ENCODE measurements around the gene NR4A1. TPM values are rescaled to one million over a fixed set of nuclear protein-coding genes. Genes with fewer than 3 reads are reported as not detected.

NR4A1 gene
- total and polyA plus RNA-seq, 4 donors, result 21.2 to 96.6 (median 40.0) TPM

- H3K36me3 ChIP-seq (ENCODE audit: control insufficient read depth, insufficient read depth, low read length), result peaks cover 9% of the 10 kb centered on the region
- H3K27me3 ChIP-seq (ENCODE audit: control insufficient read depth, insufficient read depth, low read length), result no peaks in the 10 kb centered on the region
- 59% methylated on average over 18 of the region's 20 CpGs for WGBS (ENCODE audit: insufficient coverage)
- H3K27ac ChIP-seq (ENCODE audit: low read depth, low read length), result peak overlapping the region; percentile 93
- peaks cover 67% of the 10 kb centered on the region for H3K4me1 ChIP-seq (ENCODE audit: control insufficient read depth, insufficient read depth, low read length)
- DNase-seq (ENCODE audit: low read depth in 4 of 6, low spot score in 6 of 6), result peak in 1 of 6 donors; percentile 71
- H3K4me3 ChIP-seq (ENCODE audit: low read depth, low read length), result no peak overlapping the region
- no peaks in the 10 kb centered on the region for H3K9me3 ChIP-seq (ENCODE audit: control insufficient read depth, insufficient read depth, low read length)
These were observed 12.1 kb downstream of the NR4A1 start for GRCh38 chr12:52063082-52063924.

GRCh38 chr12:52063981-52064649 is 12.9 kb downstream of the NR4A1 start:
- peaks cover 60% of the 10 kb centered on the region for H3K4me1 ChIP-seq (ENCODE audit: control insufficient read depth, insufficient read depth, low read length)
- no peak for DNase-seq (ENCODE audit: low read depth in 4 of 6, low spot score in 6 of 6)
- H3K27me3 ChIP-seq (ENCODE audit: control insufficient read depth, insufficient read depth, low read length), result no peaks in the 10 kb centered on the region
- peaks cover 1% of the 10 kb centered on the region for H3K36me3 ChIP-seq (ENCODE audit: control insufficient read depth, insufficient read depth, low read length)
- no peaks in the 10 kb centered on the region for H3K9me3 ChIP-seq (ENCODE audit: control insufficient read depth, insufficient read depth, low read length)
- H3K27ac ChIP-seq (ENCODE audit: low read depth, low read length), result peak overlapping the region; percentile 93
- no peak overlapping the region for H3K4me3 ChIP-seq (ENCODE audit: low read depth, low read length)
- 65% methylated on average over 8 of the region's 12 CpGs for WGBS (ENCODE audit: insufficient coverage)

- DNase-seq (ENCODE audit: low read depth in 4 of 6, low spot score in 6 of 6), result no peak
- Histone ChIP-seq H3K27ac (ENCODE audit: low read depth, low read length) (no peak overlapping the region), H3K27me3 (ENCODE audit: control insufficient read depth, insufficient read depth, low read length) (no peaks in the 10 kb centered on the region), H3K4me3 (ENCODE audit: low read depth, low read length) (no peak overlapping the region), H3K4me1 (ENCODE audit: control insufficient read depth, insufficient read depth, low read length) (peaks cover 54% of the 10 kb centered on the region), H3K36me3 (ENCODE audit: control insufficient read depth, insufficient read depth, low read length) (no peaks in the 10 kb centered on the region), H3K9me3 (ENCODE audit: control insufficient read depth, insufficient read depth, low read length) (no peaks in the 10 kb centered on the region)
- 58% methylated on average over 2 of the region's 8 CpGs for WGBS (ENCODE audit: insufficient coverage)
These were observed 15.3 kb downstream of the NR4A1 start for GRCh38 chr12:52066346-52067080.

- Histone ChIP-seq H3K9me3 (ENCODE audit: control insufficient read depth, insufficient read depth, low read length) (no peaks in the 10 kb centered on the region), H3K4me1 (ENCODE audit: control insufficient read depth, insufficient read depth, low read length) (peaks cover 50% of the 10 kb centered on the region), H3K4me3 (ENCODE audit: low read depth, low read length) (no peak overlapping the region), H3K27me3 (ENCODE audit: control insufficient read depth, insufficient read depth, low read length) (no peaks in the 10 kb centered on the region), H3K27ac (ENCODE audit: low read depth, low read length) (no peak overlapping the region), H3K36me3 (ENCODE audit: control insufficient read depth, insufficient read depth, low read length) (no peaks in the 10 kb centered on the region)
- WGBS (ENCODE audit: insufficient coverage), result 92% methylated on average over 2 of the region's 3 CpGs
- no peak for DNase-seq (ENCODE audit: low read depth in 4 of 6, low spot score in 6 of 6)
These were observed 15.8 kb downstream of the NR4A1 start for GRCh38 chr12:52067081-52067374.

GRCh38 chr12:52069327-52070184 is 18.3 kb downstream of the NR4A1 start, which contains the start of gene ATG101:
ATG101 (plus strand) TSS chr12:52069978; CDS start chr12:52073651, 3,673 bp downstream.
- Histone ChIP-seq H3K4me1 (ENCODE audit: control insufficient read depth, insufficient read depth, low read length) (peaks cover 30% of the 10 kb centered on the region), H3K36me3 (ENCODE audit: control insufficient read depth, insufficient read depth, low read length) (peaks cover 20% of the 10 kb centered on the region), H3K27ac (ENCODE audit: low read depth, low read length) (peak within 1 kb of the TSS; percentile 83), H3K27me3 (ENCODE audit: control insufficient read depth, insufficient read depth, low read length) (no peaks in the 10 kb centered on the region), H3K4me3 (ENCODE audit: low read depth, low read length) (peak within 1 kb of the TSS; percentile 91), H3K9me3 (ENCODE audit: control insufficient read depth, insufficient read depth, low read length) (no peaks in the 10 kb centered on the region)
- DNase-seq (ENCODE audit: low read depth in 4 of 6, low spot score in 6 of 6), result peak; percentile 86 to 98 (median 94)
- WGBS (ENCODE audit: insufficient coverage), result under 1% methylated on average over 59 of the region's 60 CpGs

- Histone ChIP-seq H3K27me3 (ENCODE audit: control insufficient read depth, insufficient read depth, low read length) (no peaks in the 10 kb centered on the region), H3K9me3 (ENCODE audit: control insufficient read depth, insufficient read depth, low read length) (no peaks in the 10 kb centered on the region), H3K36me3 (ENCODE audit: control insufficient read depth, insufficient read depth, low read length) (peaks cover 26% of the 10 kb centered on the region), H3K27ac (ENCODE audit: low read depth, low read length) (peak overlapping the region; percentile 83), H3K4me3 (ENCODE audit: low read depth, low read length) (peak overlapping the region; percentile 91), H3K4me1 (ENCODE audit: control insufficient read depth, insufficient read depth, low read length) (peaks cover 24% of the 10 kb centered on the region)
- no peak for DNase-seq (ENCODE audit: low read depth in 4 of 6, low spot score in 6 of 6)
- 2% methylated on average over 32 of the region's 37 CpGs for WGBS (ENCODE audit: insufficient coverage)
These were observed 19.1 kb downstream of the NR4A1 start for GRCh38 chr12:52070185-52070925.

GRCh38 chr12:52073531-52074381 is 22.5 kb downstream of the NR4A1 start:
- Histone ChIP-seq H3K4me3 (ENCODE audit: low read depth, low read length) (no peak overlapping the region), H3K4me1 (ENCODE audit: control insufficient read depth, insufficient read depth, low read length) (peaks cover 24% of the 10 kb centered on the region)
- no peak for DNase-seq (ENCODE audit: low read depth in 4 of 6, low spot score in 6 of 6)

More at GRCh38 chr12:52073531-52074381, 22.5 kb downstream of the NR4A1 start:
- no peaks in the 10 kb centered on the region for H3K9me3 ChIP-seq (ENCODE audit: control insufficient read depth, insufficient read depth, low read length)
- H3K27ac ChIP-seq (ENCODE audit: low read depth, low read length), result no peak overlapping the region
- 86% methylated on average over 21 of the region's 23 CpGs for WGBS (ENCODE audit: insufficient coverage)
- H3K36me3 ChIP-seq (ENCODE audit: control insufficient read depth, insufficient read depth, low read length), result peaks cover 56% of the 10 kb centered on the region
- no peaks in the 10 kb centered on the region for H3K27me3 ChIP-seq (ENCODE audit: control insufficient read depth, insufficient read depth, low read length)

Data from spinal cord (tissue), 10 donors.